ENCODE data around the gene NBAS. TPM values are rescaled to one million over a fixed set of nuclear protein-coding genes. Genes with fewer than 3 reads are reported as not detected.

NBAS gene
- total and polyA plus RNA-seq, 2 of the 13 experiments (the other 11 are each of a cell fraction or from before 2014, with no cell fraction given), result 33.6 to 58.7 TPM

DNA sequence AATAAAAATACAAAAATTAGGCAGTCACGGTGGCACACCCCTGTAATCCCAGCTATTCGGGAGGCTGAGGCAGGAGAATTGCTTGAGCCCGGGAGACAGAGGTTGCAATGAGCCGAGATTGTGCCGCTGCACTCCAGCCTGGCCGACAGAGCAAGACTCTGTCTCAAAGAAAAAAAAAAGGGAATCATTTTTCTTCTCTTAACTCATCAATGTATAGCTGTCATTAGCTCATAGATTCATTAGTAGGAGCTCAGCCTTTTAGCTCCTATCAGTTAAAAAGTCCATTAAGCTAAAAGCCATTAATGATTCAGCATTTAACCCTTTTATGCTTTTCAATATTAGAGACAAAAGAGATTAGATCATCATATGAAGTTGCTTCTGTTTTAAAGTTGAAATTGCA lies 5.8 kb upstream of the NBAS start:
- DNase-seq (ENCODE audit: low spot score) (no peak), ATAC-seq (no peak)
- POLR2A ChIA-PET, result no interaction called here
- TF ChIP-seq ATRX (CRISPR knock-in tag; IDR thresholded peaks at IDR 0.05; ENCODE audit: borderline replicate concordance) (no peak), HNF4G (IDR thresholded peaks at IDR 0.05; ENCODE audit: borderline replicate concordance, low read depth, low read length) (no peak), HNF4G (CRISPR knock-in tag; IDR thresholded peaks at IDR 0.05; ENCODE audit: borderline replicate concordance, low read depth) (no peak), CREM (IDR thresholded peaks at IDR 0.05) (no peak), CREM (CRISPR knock-in tag; IDR thresholded peaks at IDR 0.05) (no peak), IKZF1 (IDR thresholded peaks at IDR 0.05) (no peak), SP4 (CRISPR knock-in tag; IDR thresholded peaks at IDR 0.05) (no peak), FOXA1 (IDR thresholded peaks at IDR 0.05) (no peak), FOXA1 (CRISPR knock-in tag; IDR thresholded peaks at IDR 0.05) (no peak)
- TF ChIP-seq, protein P1, sequence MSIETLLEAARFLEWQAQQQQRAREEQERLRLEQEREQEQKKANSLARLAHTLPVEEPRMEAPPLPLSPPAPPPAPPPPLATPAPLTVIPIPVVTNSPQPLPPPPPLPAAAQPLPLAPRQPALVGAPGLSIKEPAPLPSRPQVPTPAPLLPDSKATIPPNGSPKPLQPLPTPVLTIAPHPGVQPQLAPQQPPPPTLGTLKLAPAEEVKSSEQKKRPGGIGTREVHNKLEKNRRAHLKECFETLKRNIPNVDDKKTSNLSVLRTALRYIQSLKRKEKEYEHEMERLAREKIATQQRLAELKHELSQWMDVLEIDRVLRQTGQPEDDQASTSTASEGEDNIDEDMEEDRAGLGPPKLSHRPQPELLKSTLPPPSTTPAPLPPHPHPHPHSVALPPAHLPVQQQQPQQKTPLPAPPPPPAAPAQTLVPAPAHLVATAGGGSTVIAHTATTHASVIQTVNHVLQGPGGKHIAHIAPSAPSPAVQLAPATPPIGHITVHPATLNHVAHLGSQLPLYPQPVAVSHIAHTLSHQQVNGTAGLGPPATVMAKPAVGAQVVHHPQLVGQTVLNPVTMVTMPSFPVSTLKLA (IDR thresholded peaks at IDR 0.05), result no peak
- TF ChIP-seq, protein P2, sequence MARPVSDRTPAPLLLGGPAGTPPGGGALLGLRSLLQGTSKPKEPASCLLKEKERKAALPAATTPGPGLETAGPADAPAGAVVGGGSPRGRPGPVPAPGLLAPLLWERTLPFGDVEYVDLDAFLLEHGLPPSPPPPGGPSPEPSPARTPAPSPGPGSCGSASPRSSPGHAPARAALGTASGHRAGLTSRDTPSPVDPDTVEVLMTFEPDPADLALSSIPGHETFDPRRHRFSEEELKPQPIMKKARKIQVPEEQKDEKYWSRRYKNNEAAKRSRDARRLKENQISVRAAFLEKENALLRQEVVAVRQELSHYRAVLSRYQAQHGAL (CRISPR knock-in tag; IDR thresholded peaks at IDR 0.05; ENCODE audit: not compliant biosample characterization), result no peak
- TF ChIP-seq, protein P3, sequence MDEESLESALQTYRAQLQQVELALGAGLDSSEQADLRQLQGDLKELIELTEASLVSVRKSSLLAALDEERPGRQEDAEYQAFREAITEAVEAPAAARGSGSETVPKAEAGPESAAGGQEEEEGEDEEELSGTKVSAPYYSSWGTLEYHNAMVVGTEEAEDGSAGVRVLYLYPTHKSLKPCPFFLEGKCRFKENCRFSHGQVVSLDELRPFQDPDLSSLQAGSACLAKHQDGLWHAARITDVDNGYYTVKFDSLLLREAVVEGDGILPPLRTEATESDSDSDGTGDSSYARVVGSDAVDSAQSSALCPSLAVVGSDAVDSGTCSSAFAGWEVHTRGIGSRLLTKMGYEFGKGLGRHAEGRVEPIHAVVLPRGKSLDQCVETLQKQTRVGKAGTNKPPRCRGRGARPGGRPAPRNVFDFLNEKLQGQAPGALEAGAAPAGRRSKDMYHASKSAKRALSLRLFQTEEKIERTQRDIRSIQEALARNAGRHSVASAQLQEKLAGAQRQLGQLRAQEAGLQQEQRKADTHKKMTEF (CRISPR knock-in tag; IDR thresholded peaks at IDR 0.05), result no peak
- TF ChIP-seq, protein P4, sequence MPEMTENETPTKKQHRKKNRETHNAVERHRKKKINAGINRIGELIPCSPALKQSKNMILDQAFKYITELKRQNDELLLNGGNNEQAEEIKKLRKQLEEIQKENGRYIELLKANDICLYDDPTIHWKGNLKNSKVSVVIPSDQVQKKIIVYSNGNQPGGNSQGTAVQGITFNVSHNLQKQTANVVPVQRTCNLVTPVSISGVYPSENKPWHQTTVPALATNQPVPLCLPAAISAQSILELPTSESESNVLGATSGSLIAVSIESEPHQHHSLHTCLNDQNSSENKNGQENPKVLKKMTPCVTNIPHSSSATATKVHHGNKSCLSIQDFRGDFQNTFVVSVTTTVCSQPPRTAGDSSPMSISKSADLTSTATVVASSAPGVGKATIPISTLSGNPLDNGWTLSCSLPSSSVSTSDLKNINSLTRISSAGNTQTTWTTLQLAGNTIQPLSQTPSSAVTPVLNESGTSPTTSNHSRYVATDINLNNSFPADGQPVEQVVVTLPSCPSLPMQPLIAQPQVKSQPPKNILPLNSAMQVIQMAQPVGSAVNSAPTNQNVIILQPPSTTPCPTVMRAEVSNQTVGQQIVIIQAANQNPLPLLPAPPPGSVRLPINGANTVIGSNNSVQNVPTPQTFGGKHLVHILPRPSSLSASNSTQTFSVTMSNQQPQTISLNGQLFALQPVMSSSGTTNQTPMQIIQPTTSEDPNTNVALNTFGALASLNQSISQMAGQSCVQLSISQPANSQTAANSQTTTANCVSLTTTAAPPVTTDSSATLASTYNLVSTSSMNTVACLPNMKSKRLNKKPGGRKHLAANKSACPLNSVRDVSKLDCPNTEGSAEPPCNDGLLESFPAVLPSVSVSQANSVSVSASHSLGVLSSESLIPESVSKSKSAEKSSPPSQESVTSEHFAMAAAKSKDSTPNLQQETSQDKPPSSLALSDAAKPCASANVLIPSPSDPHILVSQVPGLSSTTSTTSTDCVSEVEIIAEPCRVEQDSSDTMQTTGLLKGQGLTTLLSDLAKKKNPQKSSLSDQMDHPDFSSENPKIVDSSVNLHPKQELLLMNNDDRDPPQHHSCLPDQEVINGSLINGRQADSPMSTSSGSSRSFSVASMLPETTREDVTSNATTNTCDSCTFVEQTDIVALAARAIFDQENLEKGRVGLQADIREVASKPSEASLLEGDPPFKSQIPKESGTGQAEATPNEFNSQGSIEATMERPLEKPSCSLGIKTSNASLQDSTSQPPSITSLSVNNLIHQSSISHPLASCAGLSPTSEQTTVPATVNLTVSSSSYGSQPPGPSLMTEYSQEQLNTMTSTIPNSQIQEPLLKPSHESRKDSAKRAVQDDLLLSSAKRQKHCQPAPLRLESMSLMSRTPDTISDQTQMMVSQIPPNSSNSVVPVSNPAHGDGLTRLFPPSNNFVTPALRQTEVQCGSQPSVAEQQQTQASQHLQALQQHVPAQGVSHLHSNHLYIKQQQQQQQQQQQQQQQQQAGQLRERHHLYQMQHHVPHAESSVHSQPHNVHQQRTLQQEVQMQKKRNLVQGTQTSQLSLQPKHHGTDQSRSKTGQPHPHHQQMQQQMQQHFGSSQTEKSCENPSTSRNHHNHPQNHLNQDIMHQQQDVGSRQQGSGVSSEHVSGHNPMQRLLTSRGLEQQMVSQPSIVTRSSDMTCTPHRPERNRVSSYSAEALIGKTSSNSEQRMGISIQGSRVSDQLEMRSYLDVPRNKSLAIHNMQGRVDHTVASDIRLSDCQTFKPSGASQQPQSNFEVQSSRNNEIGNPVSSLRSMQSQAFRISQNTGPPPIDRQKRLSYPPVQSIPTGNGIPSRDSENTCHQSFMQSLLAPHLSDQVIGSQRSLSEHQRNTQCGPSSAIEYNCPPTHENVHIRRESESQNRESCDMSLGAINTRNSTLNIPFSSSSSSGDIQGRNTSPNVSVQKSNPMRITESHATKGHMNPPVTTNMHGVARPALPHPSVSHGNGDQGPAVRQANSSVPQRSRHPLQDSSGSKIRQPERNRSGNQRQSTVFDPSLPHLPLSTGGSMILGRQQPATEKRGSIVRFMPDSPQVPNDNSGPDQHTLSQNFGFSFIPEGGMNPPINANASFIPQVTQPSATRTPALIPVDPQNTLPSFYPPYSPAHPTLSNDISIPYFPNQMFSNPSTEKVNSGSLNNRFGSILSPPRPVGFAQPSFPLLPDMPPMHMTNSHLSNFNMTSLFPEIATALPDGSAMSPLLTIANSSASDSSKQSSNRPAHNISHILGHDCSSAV (CRISPR knock-in tag; IDR thresholded peaks at IDR 0.05; ENCODE audit: borderline replicate concordance), result no peak

More for the DNA sequence above, 5.8 kb upstream of the NBAS start:
- H4K20me1 ChIP-seq (ENCODE audit: insufficient read depth, low read length), result no peaks in the 10 kb centered on the region
- no TSS peak for BruUV-seq (replicated peaks)
- no peak overlapping the region for H3K9ac ChIP-seq (ENCODE audit: insufficient read depth, low read depth, low read length)
- no peak overlapping the region for H3K4me3 ChIP-seq (replicated peaks in 1 of 3; ENCODE audit: insufficient read depth in 1 of 3, low read depth in 2 of 3, low read length in 3 of 3)
- no peaks in the 10 kb centered on the region for H3K79me2 ChIP-seq (ENCODE audit: insufficient read depth, low read length)
- H3K4me2 ChIP-seq (ENCODE audit: low read depth, low read length), result no peak overlapping the region
- H3K36me3 ChIP-seq (replicated peaks in 1 of 2; ENCODE audit: control insufficient read depth in 1 of 2, insufficient read depth in 2 of 2, low read length in 2 of 2), result no peaks in the 10 kb centered on the region
- WGBS (ENCODE audit: low lambda C conversion rate), result 64% methylated on average over 6 of the region's 6 CpGs
- no peaks in the 10 kb centered on the region for H3K9me3 ChIP-seq (ENCODE audit: low read length)
- peaks cover 0 to 9% of the 10 kb centered on the region in 2 experiments; a peak in 2 of 5 replicates for H3K27me3 ChIP-seq (ENCODE audit: control insufficient read depth in 1 of 2, insufficient read depth in 2 of 2, low read length in 2 of 2)
- no peak overlapping the region for H2AFZ ChIP-seq (ENCODE audit: low read length)
- CTCF ChIA-PET (ENCODE audit: low intra/inter-chr PET ratio, low total read pairs), result no interaction called here
- in situ Hi-C loops (cut with HindIII; ENCODE audit: extremely low pct_ligation_motif_present, low pct_unique_long_range_greater_than_20kb), result no loop called here
- no peak for FAIRE-seq
- H3K27ac ChIP-seq (ENCODE audit: extremely low read length, insufficient read depth, low read length), result no peak overlapping the region
- intact Hi-C loops (cut with micrococcal nuclease; ENCODE audit: unreplicated experiment), result no loop called here
- peaks cover 37% of the 10 kb centered on the region for H3K4me1 ChIP-seq (ENCODE audit: insufficient read depth, low read length)

Measured in HepG2 (cell line).